Suprapubic skin (tissue), 4 donors: Measurements from ENCODE around the gene FCMR. TPM values are rescaled to one million over a fixed set of nuclear protein-coding genes. Genes with fewer than 3 reads are reported as not detected.

ENCODE experiments used
- DNase-seq, 2 donors: peaks; one replicate each; pipeline ENCODE4 v3.0.0-alpha.2; 2019; ENCODE audit warnings: low spot score in 2 of 2
- H3K27ac ChIP-seq: fragments of 200-600 bp; sonication (generic); one replicate; pipeline ENCODE4 v1.5.1; 2019
- H3K27me3 ChIP-seq: fragments of 200-600 bp; sonication (generic); one replicate; pipeline ENCODE4 v1.5.1; 2019
- H3K36me3 ChIP-seq: fragments of 200-600 bp; sonication (generic); one replicate; pipeline ENCODE4 v1.5.1; 2019
- H3K4me1 ChIP-seq: fragments of 200-600 bp; sonication (generic); one replicate; pipeline ENCODE4 v1.5.1; 2019
- H3K4me3 ChIP-seq: fragments of 200-600 bp; sonication (generic); one replicate; pipeline ENCODE4 v1.5.1; 2019; ENCODE audit warnings: mild to moderate bottlenecking
- H3K9me3 ChIP-seq: fragments of 200-600 bp; sonication (generic); one replicate; pipeline ENCODE4 v1.5.1; 2019
- CTCF ChIP-seq, 2 donors: fragments of 200-600 bp in 1 of 2; fragments of 450-650 bp in 1 of 2; sonication (generic) in 1 of 2; IDR thresholded peaks; one replicate each; pipeline ENCODE4 v1.5.1; 2016 to 2019; ENCODE audit warnings: antibody characterized with exemption in 2 of 2, mild to moderate bottlenecking in 1 of 2, moderate library complexity in 1 of 2
- EP300 ChIP-seq: sonication (generic); formaldehyde crosslinking; IDR thresholded peaks from one replicate; pipeline ENCODE4 v1.6.1; 2017; ENCODE audit warnings: antibody characterized with exemption
- POLR2A ChIP-seq, 2 donors: fragments of 450-650 bp; IDR thresholded peaks; one replicate each; pipeline ENCODE4 v1.6.1; 2017; ENCODE audit warnings: antibody characterized with exemption in 2 of 2, mild to moderate bottlenecking in 2 of 2, moderate library complexity in 2 of 2
- POLR2AphosphoS5 ChIP-seq, 3 donors: sonication (generic); formaldehyde crosslinking; IDR thresholded peaks; one replicate each; pipeline ENCODE4 v1.6.1; 2017; ENCODE audit warnings: antibody characterized with exemption in 3 of 3
- WGBS: methylation state at CpG from one replicate; pipeline ENCODE4 v1.1.5; 2018; 5-methylcytosine and 5-hydroxymethylcytosine counted together
- total RNA-seq, 4 donors: library from RNA; depleted of rRNA; stranded (reverse); fragments of >200 nt; gene quantifications; one replicate each; pipeline ENCODE4 v1.1.0, GENCODE V29; 2016

The FCMR gene
- total RNA-seq, 4 donors from 2014 or later = 0.39 to 2.9 (median 2.2) TPM

DNA sequence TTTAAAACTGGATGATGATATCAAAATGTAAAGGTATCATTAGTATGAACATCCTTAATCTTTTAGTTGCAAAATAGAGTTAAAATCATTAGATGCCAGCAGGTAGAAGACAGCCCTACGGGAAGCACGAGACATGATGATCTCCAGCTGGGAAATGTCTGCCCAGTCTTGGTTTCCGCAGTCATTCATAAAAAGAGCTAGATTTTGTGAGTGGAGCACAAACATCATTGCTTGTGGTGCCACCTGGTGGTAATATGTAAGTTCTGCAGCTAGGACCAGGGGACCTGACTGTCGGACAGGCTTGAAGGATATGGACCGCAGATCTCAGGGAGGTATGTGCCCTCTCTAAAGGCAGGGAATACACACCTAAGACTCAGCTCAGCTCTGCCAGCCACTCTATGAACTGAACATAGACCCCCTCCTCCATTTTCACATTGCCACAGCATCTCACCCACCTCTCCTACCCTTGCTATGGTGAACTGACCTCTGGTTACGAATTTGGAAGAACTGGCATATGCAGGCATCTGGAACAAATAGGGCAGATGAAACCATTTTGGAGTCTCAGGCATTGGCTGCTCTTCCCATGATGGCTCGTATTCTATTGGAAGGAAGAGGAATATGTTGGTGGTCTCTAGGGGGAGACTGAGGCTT, 9.2 kb downstream of the FCMR start:
- DNase-seq = no peak
- WGBS = 20% methylated on average over 7 of the region's 7 CpGs
- H3K4me1 ChIP-seq = peaks cover 24% of the 10 kb centered on the region
- no peak overlapping the region for H3K4me3 ChIP-seq
- TF ChIP-seq CTCF (IDR thresholded peaks at IDR 0.05) (peak; percentile 80 to 81), EP300 (no peak), POLR2AphosphoS5 (IDR thresholded peaks at IDR 0.05) (no peak)
- H3K36me3 ChIP-seq = no peaks in the 10 kb centered on the region
- no peaks in the 10 kb centered on the region for H3K9me3 ChIP-seq
- peaks cover 27% of the 10 kb centered on the region for H3K27me3 ChIP-seq
- no peak overlapping the region for H3K27ac ChIP-seq

GRCh38 chr1:206911064-206911663, 10.6 kb downstream of the FCMR start:
- peak; percentile 76 to 79 for TF ChIP-seq CTCF (IDR thresholded peaks at IDR 0.05)
- TF ChIP-seq POLR2AphosphoS5 (IDR thresholded peaks at IDR 0.05) = no peak
- no peak for TF ChIP-seq POLR2A (IDR thresholded peaks at IDR 0.05)
- peaks cover 24% of the 10 kb centered on the region for H3K4me1 ChIP-seq
- 0% methylated on average over 1 of the region's 1 CpG for WGBS
- no peak for DNase-seq
- no peaks in the 10 kb centered on the region for H3K36me3 ChIP-seq
- no peak overlapping the region for H3K27ac ChIP-seq
- H3K9me3 ChIP-seq = no peaks in the 10 kb centered on the region
- peaks cover 25% of the 10 kb centered on the region for H3K27me3 ChIP-seq
- no peak overlapping the region for H3K4me3 ChIP-seq

DNA sequence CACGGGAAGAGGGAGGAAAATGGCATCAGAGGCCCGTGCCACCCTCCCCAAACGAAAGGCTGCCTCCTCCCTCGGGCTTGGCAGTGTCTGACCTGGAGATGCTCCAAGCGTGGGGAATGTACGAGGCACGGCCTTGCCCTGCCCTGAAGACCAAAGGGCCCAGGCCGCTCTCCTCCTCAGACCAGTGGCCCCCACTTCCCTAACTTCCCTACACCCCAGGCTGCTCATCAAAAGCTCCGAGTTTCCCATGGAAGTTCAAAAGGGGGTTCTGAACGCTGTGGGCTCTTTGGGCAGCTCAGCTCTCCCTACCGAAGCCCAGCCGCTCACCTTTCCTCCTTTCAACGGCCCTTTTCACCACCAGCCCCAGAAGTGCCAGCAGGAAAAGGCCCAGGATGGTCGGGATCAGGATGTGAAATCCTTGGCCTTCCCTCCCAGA, 11.8 kb downstream of the FCMR start:
- 18% methylated on average over 14 of the region's 14 CpGs for WGBS
- H3K27ac ChIP-seq = peak overlapping the region; percentile 68
- peak overlapping the region; percentile 50 for H3K4me3 ChIP-seq
- peaks cover 20% of the 10 kb centered on the region for H3K27me3 ChIP-seq
- no peaks in the 10 kb centered on the region for H3K9me3 ChIP-seq
- no peak for TF ChIP-seq POLR2A (IDR thresholded peaks at IDR 0.05)
- DNase-seq = no peak
- no peaks in the 10 kb centered on the region for H3K36me3 ChIP-seq
- H3K4me1 ChIP-seq = peaks cover 24% of the 10 kb centered on the region

DNA sequence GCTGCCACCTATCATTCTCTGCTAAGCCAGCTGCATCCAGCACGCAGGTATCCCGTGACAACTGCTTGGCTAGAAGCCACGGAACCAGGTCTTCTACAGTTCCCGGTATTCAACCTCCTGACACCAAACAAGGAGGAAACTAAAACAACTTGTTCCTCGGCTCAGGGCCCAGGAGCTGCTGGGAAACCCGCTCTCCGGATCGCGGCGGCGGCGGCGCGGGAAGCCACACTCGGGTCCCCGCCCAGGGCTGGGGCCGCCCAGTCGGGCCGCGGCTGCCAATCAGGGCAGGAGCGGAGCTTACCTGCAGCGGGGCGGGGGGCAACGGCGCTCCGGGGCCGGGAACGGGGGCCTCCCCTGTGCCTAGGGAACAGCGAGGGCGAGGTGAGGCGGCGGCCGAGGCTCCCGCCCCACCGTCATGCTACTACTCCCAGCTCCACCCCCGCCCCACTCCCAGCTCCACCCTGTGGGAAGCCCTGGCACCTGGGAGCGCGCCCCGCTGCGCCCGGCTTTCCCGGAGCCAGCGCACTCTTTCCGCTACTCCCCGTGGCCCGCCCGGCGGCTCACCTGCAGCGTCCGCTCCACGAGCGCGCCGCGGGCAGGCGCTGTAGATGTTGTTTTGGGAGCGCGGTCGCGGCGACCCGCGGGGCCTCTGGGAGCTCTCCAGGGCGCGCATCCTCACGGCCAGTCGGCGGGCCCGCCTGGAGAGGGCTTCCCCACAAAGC, 12.4 kb downstream of the FCMR start:
- Histone ChIP-seq H3K27ac (peak overlapping the region; percentile 68), H3K36me3 (no peaks in the 10 kb centered on the region), H3K4me3 (peak overlapping the region; percentile 50), H3K27me3 (peaks cover 23% of the 10 kb centered on the region), H3K9me3 (no peaks in the 10 kb centered on the region), H3K4me1 (peaks cover 24% of the 10 kb centered on the region)
- peak; percentile 80 for DNase-seq
- 2% methylated on average over 16 of the region's 69 CpGs for WGBS
- TF ChIP-seq POLR2AphosphoS5 (IDR thresholded peaks at IDR 0.05) = peak in 1 of 3 donors; percentile 48
- no peak for TF ChIP-seq POLR2A (IDR thresholded peaks at IDR 0.05)
- peak; percentile 19 for TF ChIP-seq EP300
- TF ChIP-seq CTCF (IDR thresholded peaks at IDR 0.05) = no peak

DNA sequence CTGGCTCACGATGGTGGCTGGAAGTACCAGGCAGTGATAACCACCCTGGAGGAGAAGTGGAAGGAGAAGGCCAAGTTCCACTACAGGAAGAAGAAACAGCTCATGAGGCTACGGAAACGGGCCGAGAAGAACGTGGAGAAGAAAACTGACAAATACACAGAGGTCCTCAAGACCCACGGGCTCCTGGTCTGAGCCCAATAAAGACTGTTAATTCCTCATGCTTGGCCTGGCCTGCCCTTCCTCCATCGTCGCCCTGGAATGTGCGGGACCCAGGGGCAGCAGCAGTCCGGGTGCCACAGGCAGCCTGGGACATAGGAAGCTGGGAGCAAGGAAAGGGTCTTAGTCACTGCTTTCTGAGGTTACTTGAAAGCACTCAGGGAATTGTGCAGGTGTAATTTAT, 13.7 kb downstream of the FCMR start:
- Histone ChIP-seq H3K27ac (no peak overlapping the region), H3K4me3 (no peak overlapping the region), H3K9me3 (no peaks in the 10 kb centered on the region), H3K4me1 (peaks cover 24% of the 10 kb centered on the region), H3K36me3 (no peaks in the 10 kb centered on the region), H3K27me3 (peaks cover 23% of the 10 kb centered on the region)
- no peak for TF ChIP-seq EP300
- TF ChIP-seq POLR2A (IDR thresholded peaks at IDR 0.05) = no peak
- no peak for TF ChIP-seq POLR2AphosphoS5 (IDR thresholded peaks at IDR 0.05)
- no peak for TF ChIP-seq CTCF (IDR thresholded peaks at IDR 0.05)
- 84% methylated on average over 10 of the region's 10 CpGs for WGBS
- DNase-seq = peak in 1 of 2 donors; percentile 69
